ENCODE data around the gene WDR46.

The WDR46 gene

GRCh38 chr6:33333666-33334065, 44.6 kb upstream of the WDR46 start:
- no peaks in the 10 kb centered on the region for H3K9me2 ChIP-seq (ENCODE audit: low read depth, low read length)
- H3K27me3 ChIP-seq (ENCODE audit: insufficient read depth, low read length), result no peaks in the 10 kb centered on the region
- H4K20me1 ChIP-seq (ENCODE audit: insufficient read depth, low read length), result no peaks in the 10 kb centered on the region
- TF ChIP-seq CTCF (IDR thresholded peaks at IDR 0.05; ENCODE audit: low read length) (no peak), EZH2 (IDR thresholded peaks at IDR 0.05; ENCODE audit: borderline replicate concordance, low read length) (no peak)
- H3K27ac ChIP-seq (ENCODE audit: low read depth, low read length, poor library complexity, severe bottlenecking), result no peak overlapping the region
- no peak overlapping the region for H3K9ac ChIP-seq (ENCODE audit: low read length)
- H3K4me3 ChIP-seq (ENCODE audit: low read depth, low read length, poor library complexity, severe bottlenecking), result no peak overlapping the region
- H3F3A ChIP-seq (ENCODE audit: insufficient read depth, low read length), result no peaks in the 10 kb centered on the region
- H3K4me2 ChIP-seq (ENCODE audit: low read length), result no peak overlapping the region
- no peaks in the 10 kb centered on the region for H3K9me3 ChIP-seq (ENCODE audit: low read length)
- H3K4me1 ChIP-seq (ENCODE audit: insufficient read depth, low read length, severe bottlenecking), result peaks cover 15% of the 10 kb centered on the region
- no peak overlapping the region for H2AFZ ChIP-seq (ENCODE audit: low read length)
- no peaks in the 10 kb centered on the region for H3K36me3 ChIP-seq (ENCODE audit: insufficient read depth, low read length)
- no peaks in the 10 kb centered on the region for H3K79me2 ChIP-seq (ENCODE audit: insufficient read depth, low read length)

- Histone ChIP-seq H3K27me3 (ENCODE audit: insufficient read depth, low read length) (no peaks in the 10 kb centered on the region), H3K36me3 (ENCODE audit: insufficient read depth, low read length) (no peaks in the 10 kb centered on the region), H3K27ac (ENCODE audit: low read depth, low read length, poor library complexity, severe bottlenecking) (no peak overlapping the region), H3K4me1 (ENCODE audit: insufficient read depth, low read length, severe bottlenecking) (peaks cover 17% of the 10 kb centered on the region), H4K20me1 (ENCODE audit: insufficient read depth, low read length) (no peaks in the 10 kb centered on the region), H3K9ac (ENCODE audit: low read length) (no peak overlapping the region), H3K79me2 (ENCODE audit: insufficient read depth, low read length) (no peaks in the 10 kb centered on the region), H2AFZ (ENCODE audit: low read length) (no peak overlapping the region), H3K4me2 (ENCODE audit: low read length) (no peak overlapping the region), H3K9me3 (ENCODE audit: low read length) (no peaks in the 10 kb centered on the region), H3K4me3 (ENCODE audit: low read depth, low read length, poor library complexity, severe bottlenecking) (no peak overlapping the region), H3K9me2 (ENCODE audit: low read depth, low read length) (no peaks in the 10 kb centered on the region), H3F3A (ENCODE audit: insufficient read depth, low read length) (no peaks in the 10 kb centered on the region)
- TF ChIP-seq CTCF (IDR thresholded peaks at IDR 0.05; ENCODE audit: low read length) (no peak), EZH2 (IDR thresholded peaks at IDR 0.05; ENCODE audit: borderline replicate concordance, low read length) (no peak)
These were observed 41.7 kb upstream of the WDR46 start for GRCh38 chr6:33330736-33331135.

GRCh38 chr6:33329058-33329457, 40.0 kb upstream of the WDR46 start:
- H3K36me3 ChIP-seq (ENCODE audit: insufficient read depth, low read length), result no peaks in the 10 kb centered on the region
- H3K9ac ChIP-seq (ENCODE audit: low read length), result no peak overlapping the region
- no peak overlapping the region for H3K4me2 ChIP-seq (ENCODE audit: low read length)
- no peaks in the 10 kb centered on the region for H3K79me2 ChIP-seq (ENCODE audit: insufficient read depth, low read length)
- no peak overlapping the region for H3K4me3 ChIP-seq (ENCODE audit: low read depth, low read length, poor library complexity, severe bottlenecking)
- H2AFZ ChIP-seq (ENCODE audit: low read length), result no peak overlapping the region
- H3K27ac ChIP-seq (ENCODE audit: low read depth, low read length, poor library complexity, severe bottlenecking), result no peak overlapping the region
- H3K9me2 ChIP-seq (ENCODE audit: low read depth, low read length), result no peaks in the 10 kb centered on the region
- H3K9me3 ChIP-seq (ENCODE audit: low read length), result no peaks in the 10 kb centered on the region
- no peak for TF ChIP-seq EZH2 (IDR thresholded peaks at IDR 0.05; ENCODE audit: borderline replicate concordance, low read length)
- no peak for TF ChIP-seq CTCF (IDR thresholded peaks at IDR 0.05; ENCODE audit: low read length)
- H3K27me3 ChIP-seq (ENCODE audit: insufficient read depth, low read length), result no peaks in the 10 kb centered on the region
- H3F3A ChIP-seq (ENCODE audit: insufficient read depth, low read length), result peaks cover under 1% of the 10 kb centered on the region; the same call in 1 of the 2 replicates
- H3K4me1 ChIP-seq (ENCODE audit: insufficient read depth, low read length, severe bottlenecking), result peaks cover 27% of the 10 kb centered on the region
- no peaks in the 10 kb centered on the region for H4K20me1 ChIP-seq (ENCODE audit: insufficient read depth, low read length)
